IPS-15b (cell line): ENCODE results near the gene GSTA3.
"Not testable (repeated sequence)": the region's sequence is repeated elsewhere in the genome, so short reads cannot be mapped to it uniquely, and the experiment has no call there.

Experiments
- H3K27me3 ChIP-seq: one replicate; pipeline ENCODE4 v1.6.1; 2013; ENCODE audit warnings: low read length; ENCODE audit not compliant: control insufficient read depth, insufficient read depth
- H3K36me3 ChIP-seq: one replicate; pipeline ENCODE4 v1.6.1; 2013; ENCODE audit warnings: low read length; ENCODE audit not compliant: control insufficient read depth, insufficient read depth
- H3K4me1 ChIP-seq: one replicate; pipeline ENCODE4 v1.6.1; 2013; ENCODE audit warnings: mild to moderate bottlenecking, low read length; ENCODE audit not compliant: control insufficient read depth, insufficient read depth
- H3K4me3 ChIP-seq: one replicate; pipeline ENCODE4 v1.5.1; 2013; ENCODE audit warnings: low read depth, low read length
- H3K9ac ChIP-seq: one replicate; pipeline ENCODE4 v1.6.1; 2013; ENCODE audit warnings: low read depth, mild to moderate bottlenecking, low read length
- H3K9me3 ChIP-seq: one replicate; pipeline ENCODE4 v1.6.1; 2013; ENCODE audit warnings: mild to moderate bottlenecking, low read length; ENCODE audit not compliant: control insufficient read depth, insufficient read depth

GSTA3 gene

GRCh38 chr6:52927451-52927850 lies 18.0 kb upstream of the GSTA3 start:
- Histone ChIP-seq H3K4me1 (peaks cover under 1% of the 10 kb centered on the region), H3K4me3 (no peak overlapping the region), H3K9ac (no peak overlapping the region), H3K9me3 (peaks cover 7% of the 10 kb centered on the region), H3K36me3 (no peaks in the 10 kb centered on the region), H3K27me3 (no peaks in the 10 kb centered on the region)

- H3K36me3 ChIP-seq = no peaks in the 10 kb centered on the region
- H3K4me3 ChIP-seq = no peak overlapping the region
- H3K4me1 ChIP-seq = peaks cover 5% of the 10 kb centered on the region
- H3K9ac ChIP-seq = no peak overlapping the region
- peaks cover 7% of the 10 kb centered on the region for H3K9me3 ChIP-seq
- H3K27me3 ChIP-seq = no peaks in the 10 kb centered on the region
These were observed 16.7 kb upstream of the GSTA3 start for GRCh38 chr6:52925919-52926792.

GRCh38 chr6:52925042-52925441 lies 15.5 kb upstream of the GSTA3 start:
- H3K9ac ChIP-seq = no peak overlapping the region
- no peaks in the 10 kb centered on the region for H3K27me3 ChIP-seq
- H3K4me3 ChIP-seq = no peak overlapping the region
- H3K9me3 ChIP-seq = peaks cover 3% of the 10 kb centered on the region
- no peaks in the 10 kb centered on the region for H3K36me3 ChIP-seq
- H3K4me1 ChIP-seq = peaks cover 5% of the 10 kb centered on the region

DNA sequence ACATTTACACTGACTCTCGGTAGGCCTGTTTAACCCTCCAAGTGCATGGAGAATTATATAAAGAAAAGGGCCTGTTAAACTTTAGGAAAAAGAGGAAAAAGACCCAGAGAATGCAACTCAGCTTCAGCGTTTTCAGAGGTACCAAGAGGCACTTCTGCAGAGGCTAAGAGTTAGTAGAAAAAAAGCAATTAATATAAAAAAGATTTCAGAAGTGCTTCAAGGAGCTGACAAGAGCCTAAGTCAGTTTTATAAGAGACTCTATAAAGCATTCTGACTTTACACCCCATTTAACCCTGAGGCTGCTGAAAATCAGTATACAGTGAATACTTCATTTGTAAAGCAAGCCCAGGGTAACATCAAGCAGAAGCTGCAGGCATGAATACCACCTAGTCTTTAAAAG lies 14.2 kb upstream of the GSTA3 start:
- H3K9ac ChIP-seq, H3K4me1 ChIP-seq, H3K27me3 ChIP-seq, H3K4me3 ChIP-seq, H3K9me3 ChIP-seq, H3K36me3 ChIP-seq: not testable (repeated sequence)

- no peaks in the 10 kb centered on the region for H3K9me3 ChIP-seq
- H3K9ac ChIP-seq = no peak overlapping the region
- H3K36me3 ChIP-seq = no peaks in the 10 kb centered on the region
- peaks cover 5% of the 10 kb centered on the region for H3K4me1 ChIP-seq
- no peak overlapping the region for H3K4me3 ChIP-seq
- no peaks in the 10 kb centered on the region for H3K27me3 ChIP-seq
These were observed 12.7 kb upstream of the GSTA3 start for GRCh38 chr6:52922161-52922560.

GRCh38 chr6:52921743-52922142 lies 12.2 kb upstream of the GSTA3 start:
- Histone ChIP-seq H3K36me3 (no peaks in the 10 kb centered on the region), H3K27me3 (no peaks in the 10 kb centered on the region), H3K9ac (no peak overlapping the region), H3K4me1 (peaks cover 5% of the 10 kb centered on the region), H3K9me3 (no peaks in the 10 kb centered on the region), H3K4me3 (no peak overlapping the region)

- not testable (repeated sequence) for H3K27me3 ChIP-seq, H3K9ac ChIP-seq, H3K9me3 ChIP-seq, H3K4me1 ChIP-seq, H3K4me3 ChIP-seq, H3K36me3 ChIP-seq
These were observed 10.0 kb upstream of the GSTA3 start for GRCh38 chr6:52919511-52919910.

DNA sequence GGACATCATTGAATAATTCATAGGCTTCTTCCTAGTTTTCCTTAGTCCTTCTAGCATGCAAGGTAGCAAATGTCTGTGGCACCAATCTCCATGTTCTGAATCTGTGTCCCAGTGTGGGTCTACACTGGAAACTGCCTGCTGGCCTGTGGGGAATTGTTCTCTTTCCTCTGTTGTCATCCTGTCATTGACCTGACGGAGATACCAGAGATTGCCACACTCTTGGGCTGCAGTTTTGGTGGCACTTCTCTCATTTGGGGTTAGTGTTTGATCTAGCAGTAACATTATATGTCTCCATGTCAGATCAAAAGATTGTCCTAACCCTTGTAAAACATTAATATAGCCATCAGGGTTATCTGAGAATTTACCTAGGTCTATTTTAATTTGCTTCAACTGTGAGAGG lies 9.3 kb upstream of the GSTA3 start:
- not testable (repeated sequence) for H3K27me3 ChIP-seq, H3K4me1 ChIP-seq, H3K9ac ChIP-seq, H3K9me3 ChIP-seq, H3K36me3 ChIP-seq, H3K4me3 ChIP-seq

DNA sequence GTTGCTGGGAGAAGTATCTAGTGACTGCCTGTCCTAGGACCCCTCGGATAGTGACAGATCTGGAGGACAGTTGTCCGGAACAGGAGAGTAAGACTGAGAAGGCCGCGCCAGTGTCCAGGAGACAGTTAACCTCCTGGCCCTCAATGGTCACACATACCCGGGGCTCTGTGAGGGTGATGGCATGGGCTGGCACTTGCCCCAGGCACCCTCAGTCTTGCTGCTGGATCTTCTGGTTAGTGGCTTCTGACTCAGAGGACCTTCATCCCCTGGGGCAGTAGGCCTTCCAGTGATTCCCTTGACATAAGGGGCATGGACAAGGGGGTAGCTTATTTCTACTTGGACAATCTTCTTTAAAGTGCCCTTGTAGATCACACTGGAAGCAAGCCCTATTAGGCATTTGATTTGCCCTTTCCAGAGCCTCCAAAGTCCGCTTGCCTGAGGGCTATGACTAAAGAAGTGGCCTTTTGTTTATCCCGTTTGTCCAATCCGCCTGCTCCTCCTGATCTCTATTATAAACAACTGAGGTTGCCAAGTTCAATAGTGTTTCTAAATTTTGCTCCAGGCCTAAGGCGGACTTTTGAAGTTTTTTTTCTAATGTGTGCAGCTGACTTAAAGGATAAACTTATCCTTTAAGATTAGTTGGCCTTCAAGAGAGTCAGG lies 8.7 kb upstream of the GSTA3 start:
- H3K27me3 ChIP-seq, H3K4me1 ChIP-seq, H3K4me3 ChIP-seq, H3K36me3 ChIP-seq, H3K9me3 ChIP-seq, H3K9ac ChIP-seq: not testable (repeated sequence)

- no peak overlapping the region for H3K9ac ChIP-seq
- no peaks in the 10 kb centered on the region for H3K36me3 ChIP-seq
- H3K27me3 ChIP-seq = no peaks in the 10 kb centered on the region
These were observed 5.0 kb upstream of the GSTA3 start for GRCh38 chr6:52914516-52914915.

DNA sequence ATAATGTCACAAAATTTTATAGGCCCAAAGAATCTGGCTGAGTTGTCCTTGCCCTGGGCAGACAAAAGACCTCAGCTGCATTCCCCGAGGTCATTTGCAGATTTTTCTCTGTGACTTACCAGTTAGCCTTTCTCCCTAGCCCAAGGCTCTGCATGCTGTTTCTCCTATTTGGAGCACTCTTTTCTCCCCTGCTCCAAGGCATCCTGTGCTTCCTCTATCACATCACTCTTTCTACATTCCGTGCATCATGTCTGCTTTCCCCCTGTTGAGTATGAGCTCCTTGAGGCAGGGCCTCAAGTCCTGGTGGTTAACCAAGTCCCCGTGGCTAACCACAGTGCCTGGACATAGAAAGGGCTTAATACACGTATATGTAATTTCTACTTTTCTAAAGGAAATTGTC lies 593 bp upstream of the GSTA3 start:
- Histone ChIP-seq H3K27me3 (no peaks in the 10 kb centered on the region), H3K9ac (no peak overlapping the region), H3K9me3 (no peaks in the 10 kb centered on the region), H3K36me3 (no peaks in the 10 kb centered on the region), H3K4me1 (peaks cover 2% of the 10 kb centered on the region), H3K4me3 (no peak overlapping the region)

More at GRCh38 chr6:52914516-52914915, 5.0 kb upstream of the GSTA3 start:
- no peaks in the 10 kb centered on the region for H3K9me3 ChIP-seq
- peaks cover 2% of the 10 kb centered on the region for H3K4me1 ChIP-seq
- H3K4me3 ChIP-seq = no peak overlapping the region

DNA sequence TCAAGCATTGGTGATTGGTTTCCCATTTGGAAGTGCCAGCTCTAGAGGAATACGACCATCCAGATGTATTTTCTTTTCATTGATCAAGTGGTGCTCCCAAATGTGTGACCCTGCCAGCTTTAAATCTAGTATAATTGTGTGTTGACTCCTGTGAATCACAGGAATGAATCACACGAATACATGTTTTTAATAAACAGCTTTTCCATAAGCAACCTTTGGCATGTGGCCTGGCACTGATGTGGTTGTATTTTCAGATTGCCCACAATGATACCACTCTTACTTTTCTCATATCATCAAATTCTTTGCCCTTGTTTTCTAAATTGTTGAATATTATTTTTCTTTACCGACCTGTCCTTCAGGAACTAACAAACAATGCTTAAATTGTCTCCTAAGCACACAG lies 367 bp downstream of the GSTA3 start:
- Histone ChIP-seq H3K36me3 (no peaks in the 10 kb centered on the region), H3K27me3 (no peaks in the 10 kb centered on the region), H3K9me3 (no peaks in the 10 kb centered on the region), H3K4me3 (no peak overlapping the region), H3K4me1 (peaks cover 2% of the 10 kb centered on the region), H3K9ac (no peak overlapping the region)
